ENCODE results near the gene STK32A. TPM values are rescaled to one million over a fixed set of nuclear protein-coding genes. Genes with fewer than 3 reads are reported as not detected.

Gene STK32A
- total RNA-seq, 1 donor from 2014 or later, result 0.63 TPM

DNA sequence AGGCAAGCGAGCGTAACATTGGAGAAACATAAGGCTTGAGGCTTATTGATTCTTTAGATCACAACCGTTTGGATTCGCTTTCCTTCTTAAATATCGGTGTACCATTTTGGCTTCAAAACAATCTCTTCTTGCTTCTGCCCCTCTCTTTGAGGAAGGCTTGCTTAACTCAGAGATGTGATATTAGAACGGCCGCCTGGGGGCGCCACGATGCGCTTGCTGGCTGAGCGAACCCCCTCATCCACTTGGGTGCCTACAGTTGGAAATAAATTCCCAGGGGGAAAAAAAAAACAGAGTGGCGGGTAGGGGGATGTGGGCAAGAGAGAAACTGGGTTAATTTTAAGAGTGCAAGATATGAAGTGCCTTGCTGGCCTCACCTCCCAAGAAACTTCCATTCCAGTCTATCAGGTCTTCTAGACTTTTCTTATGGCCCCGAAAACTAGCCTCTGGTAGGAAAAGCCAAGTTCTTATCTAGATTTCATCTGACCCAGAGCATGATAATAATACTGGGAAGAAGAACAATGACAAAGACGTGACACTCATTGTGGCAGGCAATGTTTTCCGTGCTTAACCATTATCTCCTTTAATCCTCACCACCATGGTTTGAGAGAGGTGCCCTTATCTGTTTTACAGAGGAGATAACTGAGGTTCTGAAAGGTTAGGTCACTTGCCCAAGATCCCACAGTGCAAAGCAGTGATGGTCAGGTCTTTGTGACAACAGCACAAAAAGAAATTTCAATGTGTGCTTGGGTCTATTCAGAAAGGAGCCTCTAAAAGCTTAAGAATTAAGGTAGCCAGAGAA lies 159.2 kb downstream of the STK32A start:
- TF ChIP-seq, protein P1, sequence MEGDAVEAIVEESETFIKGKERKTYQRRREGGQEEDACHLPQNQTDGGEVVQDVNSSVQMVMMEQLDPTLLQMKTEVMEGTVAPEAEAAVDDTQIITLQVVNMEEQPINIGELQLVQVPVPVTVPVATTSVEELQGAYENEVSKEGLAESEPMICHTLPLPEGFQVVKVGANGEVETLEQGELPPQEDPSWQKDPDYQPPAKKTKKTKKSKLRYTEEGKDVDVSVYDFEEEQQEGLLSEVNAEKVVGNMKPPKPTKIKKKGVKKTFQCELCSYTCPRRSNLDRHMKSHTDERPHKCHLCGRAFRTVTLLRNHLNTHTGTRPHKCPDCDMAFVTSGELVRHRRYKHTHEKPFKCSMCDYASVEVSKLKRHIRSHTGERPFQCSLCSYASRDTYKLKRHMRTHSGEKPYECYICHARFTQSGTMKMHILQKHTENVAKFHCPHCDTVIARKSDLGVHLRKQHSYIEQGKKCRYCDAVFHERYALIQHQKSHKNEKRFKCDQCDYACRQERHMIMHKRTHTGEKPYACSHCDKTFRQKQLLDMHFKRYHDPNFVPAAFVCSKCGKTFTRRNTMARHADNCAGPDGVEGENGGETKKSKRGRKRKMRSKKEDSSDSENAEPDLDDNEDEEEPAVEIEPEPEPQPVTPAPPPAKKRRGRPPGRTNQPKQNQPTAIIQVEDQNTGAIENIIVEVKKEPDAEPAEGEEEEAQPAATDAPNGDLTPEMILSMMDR (conservative IDR thresholded peaks at IDR 0.05; ENCODE audit: low read depth, low read length), result peak; percentile 44
- DNase-seq (ENCODE audit: low read depth), result no peak

DNA sequence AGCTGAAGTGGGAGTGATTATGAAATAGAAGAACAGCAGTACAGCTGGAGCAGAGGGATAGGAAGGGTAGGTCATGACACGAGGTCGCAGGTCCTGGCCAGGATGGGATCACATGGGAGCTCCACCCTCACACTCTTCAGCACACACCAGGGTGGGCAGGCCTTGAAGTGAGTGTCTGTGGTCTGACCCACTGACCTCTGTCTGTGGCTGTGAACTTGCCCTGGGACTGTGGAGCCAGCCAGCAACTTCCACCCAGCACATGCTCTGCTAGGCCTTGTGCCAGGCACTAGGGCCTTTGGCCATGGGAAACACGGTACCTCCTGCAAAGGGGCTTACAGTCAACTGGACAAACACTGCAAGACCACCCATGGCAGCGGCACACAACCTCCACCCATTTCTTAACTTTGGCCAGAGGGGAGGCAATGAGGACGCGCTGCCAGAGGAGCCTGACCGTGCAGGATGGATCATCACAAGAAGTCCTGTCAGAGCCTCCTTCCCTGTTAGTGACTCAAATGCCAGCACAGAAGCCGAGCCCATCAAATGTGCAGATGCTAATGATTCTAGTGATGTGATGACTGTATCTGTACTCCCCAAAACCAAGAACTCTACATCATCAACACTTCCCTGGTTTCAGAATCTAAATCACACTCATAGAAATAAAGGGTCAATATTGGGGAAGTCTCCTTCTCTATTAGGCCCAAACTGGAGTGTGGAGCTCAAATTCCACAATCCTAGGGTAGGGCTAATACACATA lies 161.4 kb downstream of the STK32A start:
- no peak overlapping the region for H3K4me3 ChIP-seq (ENCODE audit: low read depth, low read length)
- TF ChIP-seq, protein P1 (conservative IDR thresholded peaks at IDR 0.05; ENCODE audit: low read depth, low read length), result no peak
- DNase-seq (ENCODE audit: low read depth), result no peak

More for the DNA sequence above, 159.2 kb downstream of the STK32A start:
- H3K4me3 ChIP-seq (ENCODE audit: low read depth, low read length), result no peak overlapping the region

DNA sequence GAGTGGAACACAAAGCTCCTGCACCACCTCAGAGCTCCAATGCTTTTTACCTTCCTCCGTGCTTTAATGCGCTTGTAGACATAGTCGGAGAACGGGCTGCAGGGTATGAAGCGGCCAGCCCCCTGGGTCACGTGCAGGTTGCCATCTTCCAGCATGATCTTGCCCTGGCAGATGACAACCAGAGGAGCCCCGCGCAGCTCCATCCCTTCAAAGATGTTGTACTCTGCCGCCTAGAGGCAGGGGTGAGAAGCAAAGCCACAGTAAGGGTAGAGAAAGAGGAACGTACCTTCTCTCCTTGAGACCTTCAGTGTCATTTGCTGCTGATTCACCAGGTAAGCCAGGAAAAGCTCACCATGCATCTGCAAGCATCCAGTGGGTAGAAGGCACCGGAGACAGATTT lies 162.8 kb downstream of the STK32A start:
- TF ChIP-seq, protein P1 (conservative IDR thresholded peaks at IDR 0.05; ENCODE audit: low read depth, low read length), result peak; percentile 26
- DNase-seq (ENCODE audit: low read depth), result no peak
- no peak overlapping the region for H3K4me3 ChIP-seq (ENCODE audit: low read depth, low read length)

DNA sequence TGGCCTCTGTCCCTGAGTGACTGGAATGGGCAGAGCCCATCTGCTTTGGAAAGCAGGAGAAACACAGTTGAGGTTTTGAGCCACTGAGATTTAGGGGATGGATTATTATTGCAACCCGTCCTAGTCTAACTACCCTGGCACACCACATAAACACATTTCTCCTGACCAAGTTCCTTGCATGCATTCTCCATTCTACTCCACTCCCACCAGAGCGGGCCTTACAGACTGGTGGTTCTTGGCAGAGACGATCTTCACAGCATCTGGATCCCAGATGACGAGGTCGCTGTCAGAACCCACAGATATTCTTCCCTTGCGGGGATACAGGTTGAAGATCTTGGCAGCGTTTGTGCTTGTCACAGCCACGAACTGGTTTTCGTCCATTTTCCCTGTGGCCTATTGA lies 164.0 kb downstream of the STK32A start:
- TF ChIP-seq, protein P1 (conservative IDR thresholded peaks at IDR 0.05; ENCODE audit: low read depth, low read length), result no peak
- no peak for DNase-seq (ENCODE audit: low read depth)
- no peak overlapping the region for H3K4me3 ChIP-seq (ENCODE audit: low read depth, low read length)

DNA sequence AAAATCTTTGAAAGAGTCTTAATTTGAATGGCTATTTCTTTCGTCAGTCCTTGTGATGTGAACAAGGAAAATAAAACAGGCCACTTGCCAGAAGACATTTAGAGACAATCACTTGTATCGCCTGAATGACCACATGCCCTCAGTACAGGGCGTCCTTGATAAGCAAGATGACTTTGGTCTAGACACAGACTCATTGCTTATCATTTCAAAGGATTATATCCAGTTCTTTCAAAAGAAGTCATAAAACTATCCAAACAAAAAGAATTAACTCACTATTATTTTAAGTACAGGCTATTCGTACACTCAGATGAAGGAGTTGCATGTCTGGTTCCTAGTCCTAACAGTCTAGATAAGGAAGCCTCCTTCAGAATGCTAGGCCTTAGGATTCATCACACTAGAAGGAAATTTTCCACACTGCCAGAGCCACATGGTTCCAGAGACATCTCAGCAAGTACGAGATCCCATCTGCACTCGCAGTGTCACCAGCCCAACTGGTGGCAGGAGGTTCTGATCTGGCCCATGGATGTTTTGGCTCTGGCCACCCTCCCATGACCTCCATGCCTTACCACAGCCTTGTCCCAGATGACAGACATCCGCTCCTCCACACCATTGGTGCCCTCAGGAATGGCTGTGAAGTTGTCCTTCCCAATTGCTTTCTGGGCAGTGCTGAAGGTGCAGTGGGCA lies 165.4 kb downstream of the STK32A start:
- no peak for DNase-seq (ENCODE audit: low read depth)
- TF ChIP-seq, protein P1 (conservative IDR thresholded peaks at IDR 0.05; ENCODE audit: low read depth, low read length), result no peak
- H3K4me3 ChIP-seq (ENCODE audit: low read depth, low read length), result no peak overlapping the region

DNA sequence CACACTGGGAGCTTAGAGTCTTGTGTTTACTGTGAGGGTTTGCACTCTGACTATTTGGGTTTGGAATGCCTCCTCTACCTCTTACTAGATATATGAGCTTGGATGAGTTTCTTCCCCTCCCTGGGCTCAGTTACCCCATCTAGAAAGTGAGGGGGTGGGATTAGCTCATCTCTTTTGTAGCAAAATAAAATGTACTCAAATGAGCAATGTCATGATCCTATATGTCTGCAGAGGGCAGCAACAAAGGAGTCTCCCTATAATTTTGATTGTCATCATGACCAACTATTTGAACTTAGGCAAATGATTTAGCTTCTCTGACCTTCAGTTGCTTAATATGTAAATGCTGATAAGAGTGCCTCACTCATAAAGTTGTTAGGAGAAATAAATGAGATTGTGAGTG lies 166.1 kb downstream of the STK32A start:
- TF ChIP-seq, protein P1 (conservative IDR thresholded peaks at IDR 0.05; ENCODE audit: low read depth, low read length), result no peak
- H3K4me3 ChIP-seq (ENCODE audit: low read depth, low read length), result no peak overlapping the region
- no peak for DNase-seq (ENCODE audit: low read depth)

Data from epithelial cell of proximal tubule (primary cell).